ENCODE data around the gene FRMD4A. TPM values are rescaled to one million over a fixed set of nuclear protein-coding genes. Genes with fewer than 3 reads are reported as not detected.
A peak's percentile ranks its signal among the peaks of the same experiment; 100 is the strongest.

Gene FRMD4A
- total and polyA plus RNA-seq, 12 donors, result 9.1 to 29.6 (median 14.6) TPM

GRCh38 chr10:13686331-13686752 is 644.4 kb downstream of the FRMD4A start:
- WGBS, 4 donors, result 63 to 83% (median 68%) methylated on average over 5 of the region's 5 CpGs
- H3K4me3 ChIP-seq, result no peak overlapping the region
- TF ChIP-seq POLR2A (IDR thresholded peaks at IDR 0.05) (no peak), CTCF (IDR thresholded peaks at IDR 0.05) (no peak)

GRCh38 chr10:13685885-13686284 is 644.8 kb downstream of the FRMD4A start:
- H3K9me3 ChIP-seq (replicated peaks in 1 of 3), result no peaks in the 10 kb centered on the region
- peak overlapping the region in 2 of 5 donors; percentile 42 to 69 for H3K27ac ChIP-seq
- H3K4me1 ChIP-seq (replicated peaks in 1 of 2), result peaks cover 0 to 5% of the 10 kb centered on the region in 2 donors
- H3K27me3 ChIP-seq, result no peaks in the 10 kb centered on the region
- H3K4me3 ChIP-seq, result no peak overlapping the region
- WGBS, 4 donors, result 58 to 92% (median 74%) methylated on average over 5 of the region's 5 CpGs
- DNase-seq, result no peak
- H3K36me3 ChIP-seq (replicated peaks in 1 of 2), result peaks cover 0 to 4% of the 10 kb centered on the region in 2 donors
- no peak for TF ChIP-seq CTCF (IDR thresholded peaks at IDR 0.05)
- no peak for TF ChIP-seq POLR2A (IDR thresholded peaks at IDR 0.05)
- intact Hi-C loops (cut with DNase I), result no loop called here

More at GRCh38 chr10:13686331-13686752, 644.4 kb downstream of the FRMD4A start:
- peaks cover 0 to 5% of the 10 kb centered on the region in 2 donors for H3K4me1 ChIP-seq (replicated peaks in 1 of 2)
- intact Hi-C loops (cut with DNase I), result no loop called here
- peak in 1 of 7 donors; percentile 20 for DNase-seq
- no peaks in the 10 kb centered on the region for H3K27me3 ChIP-seq
- peaks cover 0 to 4% of the 10 kb centered on the region in 2 donors for H3K36me3 ChIP-seq (replicated peaks in 1 of 2)
- H3K9me3 ChIP-seq (replicated peaks in 1 of 3), result no peaks in the 10 kb centered on the region
- H3K27ac ChIP-seq, result peak overlapping the region in 2 of 5 donors; percentile 42 to 69

GRCh38 chr10:13684806-13685482 is 645.8 kb downstream of the FRMD4A start:
- 31 to 44% (median 37%) methylated on average over 6 of the region's 6 CpGs for WGBS, 4 donors
- intact Hi-C loops (cut with DNase I), result no loop called here
- Histone ChIP-seq H3K9me3 (replicated peaks in 1 of 3) (no peaks in the 10 kb centered on the region), H3K4me1 (replicated peaks in 1 of 2) (peaks cover 0 to 5% of the 10 kb centered on the region in 2 donors), H3K36me3 (replicated peaks in 1 of 2) (peaks cover 0 to 4% of the 10 kb centered on the region in 2 donors), H3K27me3 (no peaks in the 10 kb centered on the region), H3K4me3 (no peak overlapping the region), H3K27ac (peak overlapping the region in 4 of 5 donors; percentile 45 to 75 (median 52))
- TF ChIP-seq CTCF (IDR thresholded peaks at IDR 0.05) (no peak), POLR2A (IDR thresholded peaks at IDR 0.05) (no peak)
- DNase-seq, result no peak

GRCh38 chr10:13684252-13684791 is 646.4 kb downstream of the FRMD4A start:
- TF ChIP-seq CTCF (IDR thresholded peaks at IDR 0.05) (no peak), POLR2A (IDR thresholded peaks at IDR 0.05) (no peak)
- Histone ChIP-seq H3K27me3 (no peaks in the 10 kb centered on the region), H3K36me3 (replicated peaks in 1 of 2) (peaks cover 0 to 4% of the 10 kb centered on the region in 2 donors), H3K4me1 (replicated peaks in 1 of 2) (peaks cover 0 to 5% of the 10 kb centered on the region in 2 donors), H3K27ac (peak overlapping the region in 4 of 5 donors; percentile 45 to 75 (median 52)), H3K9me3 (replicated peaks in 1 of 3) (no peaks in the 10 kb centered on the region), H3K4me3 (no peak overlapping the region)
- DNase-seq, result peak; percentile 37 to 86 (median 61)
- WGBS, 4 donors, result 47 to 59% (median 54%) methylated on average over 10 to 17 of the region's 17 CpGs
- intact Hi-C loops (cut with DNase I), result no loop called here
